ENCODE measurements around the gene TMA7B. TPM values are rescaled to one million over a fixed set of nuclear protein-coding genes. Genes with fewer than 3 reads are reported as not detected.

The TMA7B gene
- total and polyA plus RNA-seq, 9 donors: 0.04 to 0.12 (median 0.10) TPM; not detected in 6

GRCh38 chr22:39920134-39920743 lies 40.0 kb upstream of the TMA7B start:
- H3K36me3 ChIP-seq (ENCODE audit: control insufficient read depth, insufficient read depth, low read length): no peaks in the 10 kb centered on the region
- H3K27ac ChIP-seq (ENCODE audit: low read length): no peak overlapping the region
- DNase-seq: no peak
- H3K27me3 ChIP-seq (ENCODE audit: control insufficient read depth, insufficient read depth, low read length): peaks cover 9% of the 10 kb centered on the region
- WGBS (ENCODE audit: insufficient coverage): 75% methylated on average over 6 of the region's 8 CpGs
- H3K9me3 ChIP-seq (replicated peaks; ENCODE audit: control insufficient read depth, low read depth, low read length): no peaks in the 10 kb centered on the region
- H3K4me3 ChIP-seq (ENCODE audit: low read length): no peak overlapping the region
- no peaks in the 10 kb centered on the region for H3K4me1 ChIP-seq (ENCODE audit: control insufficient read depth, insufficient read depth, low read length)

- Histone ChIP-seq H3K4me1 (ENCODE audit: control insufficient read depth, insufficient read depth, low read length) (no peaks in the 10 kb centered on the region), H3K36me3 (ENCODE audit: control insufficient read depth, insufficient read depth, low read length) (no peaks in the 10 kb centered on the region), H3K4me3 (ENCODE audit: low read length) (no peak overlapping the region), H3K27me3 (ENCODE audit: control insufficient read depth, insufficient read depth, low read length) (peaks cover 9% of the 10 kb centered on the region), H3K9me3 (replicated peaks; ENCODE audit: control insufficient read depth, low read depth, low read length) (no peaks in the 10 kb centered on the region), H3K27ac (ENCODE audit: low read length) (no peak overlapping the region)
- 19% methylated on average over 3 of the region's 5 CpGs for WGBS (ENCODE audit: insufficient coverage)
- DNase-seq: peak; percentile 50
Measured at GRCh38 chr22:39923696-39924095, 36.5 kb upstream of the TMA7B start.

GRCh38 chr22:39924286-39924685 lies 35.9 kb upstream of the TMA7B start:
- WGBS (ENCODE audit: insufficient coverage): 82% methylated on average over 7 of the region's 18 CpGs
- H3K4me3 ChIP-seq (ENCODE audit: low read length): no peak overlapping the region
- H3K4me1 ChIP-seq (ENCODE audit: control insufficient read depth, insufficient read depth, low read length): no peaks in the 10 kb centered on the region
- H3K36me3 ChIP-seq (ENCODE audit: control insufficient read depth, insufficient read depth, low read length): no peaks in the 10 kb centered on the region
- no peaks in the 10 kb centered on the region for H3K9me3 ChIP-seq (replicated peaks; ENCODE audit: control insufficient read depth, low read depth, low read length)
- H3K27me3 ChIP-seq (ENCODE audit: control insufficient read depth, insufficient read depth, low read length): peaks cover 9% of the 10 kb centered on the region
- DNase-seq: no peak
- H3K27ac ChIP-seq (ENCODE audit: low read length): no peak overlapping the region

GRCh38 chr22:39925273-39925672 lies 34.9 kb upstream of the TMA7B start:
- Histone ChIP-seq H3K4me3 (ENCODE audit: low read length) (no peak overlapping the region), H3K4me1 (ENCODE audit: control insufficient read depth, insufficient read depth, low read length) (no peaks in the 10 kb centered on the region), H3K36me3 (ENCODE audit: control insufficient read depth, insufficient read depth, low read length) (no peaks in the 10 kb centered on the region), H3K27ac (ENCODE audit: low read length) (no peak overlapping the region), H3K9me3 (replicated peaks; ENCODE audit: control insufficient read depth, low read depth, low read length) (no peaks in the 10 kb centered on the region), H3K27me3 (ENCODE audit: control insufficient read depth, insufficient read depth, low read length) (peaks cover 8% of the 10 kb centered on the region)
- DNase-seq: no peak
- WGBS (ENCODE audit: insufficient coverage): no CpG with 5 or more reads among the region's 2 CpGs

GRCh38 chr22:39925909-39926679 lies 34.1 kb upstream of the TMA7B start:
- no peak for DNase-seq
- H3K4me3 ChIP-seq (ENCODE audit: low read length): no peak overlapping the region
- no peaks in the 10 kb centered on the region for H3K4me1 ChIP-seq (ENCODE audit: control insufficient read depth, insufficient read depth, low read length)
- no peaks in the 10 kb centered on the region for H3K9me3 ChIP-seq (replicated peaks; ENCODE audit: control insufficient read depth, low read depth, low read length)
- peaks cover 9% of the 10 kb centered on the region for H3K27me3 ChIP-seq (ENCODE audit: control insufficient read depth, insufficient read depth, low read length)
- no peak overlapping the region for H3K27ac ChIP-seq (ENCODE audit: low read length)
- 10% methylated on average over 3 of the region's 8 CpGs for WGBS (ENCODE audit: insufficient coverage)
- no peaks in the 10 kb centered on the region for H3K36me3 ChIP-seq (ENCODE audit: control insufficient read depth, insufficient read depth, low read length)

- Histone ChIP-seq H3K36me3 (ENCODE audit: control insufficient read depth, insufficient read depth, low read length) (no peaks in the 10 kb centered on the region), H3K4me1 (ENCODE audit: control insufficient read depth, insufficient read depth, low read length) (no peaks in the 10 kb centered on the region), H3K9me3 (replicated peaks; ENCODE audit: control insufficient read depth, low read depth, low read length) (no peaks in the 10 kb centered on the region), H3K27ac (ENCODE audit: low read length) (no peak overlapping the region), H3K4me3 (ENCODE audit: low read length) (no peak overlapping the region), H3K27me3 (ENCODE audit: control insufficient read depth, insufficient read depth, low read length) (peaks cover 9% of the 10 kb centered on the region)
- no peak for DNase-seq
- 70% methylated on average over 3 of the region's 5 CpGs for WGBS (ENCODE audit: insufficient coverage)
Measured at GRCh38 chr22:39926753-39927152, 33.4 kb upstream of the TMA7B start.

GRCh38 chr22:39927544-39927943 lies 32.7 kb upstream of the TMA7B start:
- no peaks in the 10 kb centered on the region for H3K4me1 ChIP-seq (ENCODE audit: control insufficient read depth, insufficient read depth, low read length)
- peaks cover 9% of the 10 kb centered on the region for H3K27me3 ChIP-seq (ENCODE audit: control insufficient read depth, insufficient read depth, low read length)
- H3K36me3 ChIP-seq (ENCODE audit: control insufficient read depth, insufficient read depth, low read length): no peaks in the 10 kb centered on the region
- DNase-seq: no peak
- H3K4me3 ChIP-seq (ENCODE audit: low read length): no peak overlapping the region
- H3K27ac ChIP-seq (ENCODE audit: low read length): no peak overlapping the region
- WGBS (ENCODE audit: insufficient coverage): 60% methylated on average over 7 of the region's 7 CpGs
- H3K9me3 ChIP-seq (replicated peaks; ENCODE audit: control insufficient read depth, low read depth, low read length): no peaks in the 10 kb centered on the region

GRCh38 chr22:39928536-39929520 lies 31.4 kb upstream of the TMA7B start:
- no peaks in the 10 kb centered on the region for H3K9me3 ChIP-seq (replicated peaks; ENCODE audit: control insufficient read depth, low read depth, low read length)
- no CpG with 5 or more reads among the region's 4 CpGs for WGBS (ENCODE audit: insufficient coverage)
- no peak for DNase-seq
- no peaks in the 10 kb centered on the region for H3K36me3 ChIP-seq (ENCODE audit: control insufficient read depth, insufficient read depth, low read length)
- H3K4me3 ChIP-seq (ENCODE audit: low read length): no peak overlapping the region
- no peak overlapping the region for H3K27ac ChIP-seq (ENCODE audit: low read length)
- no peaks in the 10 kb centered on the region for H3K4me1 ChIP-seq (ENCODE audit: control insufficient read depth, insufficient read depth, low read length)
- H3K27me3 ChIP-seq (ENCODE audit: control insufficient read depth, insufficient read depth, low read length): peaks cover 13% of the 10 kb centered on the region

GRCh38 chr22:39931251-39931650 lies 28.9 kb upstream of the TMA7B start:
- Histone ChIP-seq H3K4me1 (ENCODE audit: control insufficient read depth, insufficient read depth, low read length) (no peaks in the 10 kb centered on the region), H3K27ac (ENCODE audit: low read length) (no peak overlapping the region), H3K9me3 (replicated peaks; ENCODE audit: control insufficient read depth, low read depth, low read length) (no peaks in the 10 kb centered on the region), H3K27me3 (ENCODE audit: control insufficient read depth, insufficient read depth, low read length) (peaks cover 17% of the 10 kb centered on the region), H3K4me3 (ENCODE audit: low read length) (no peak overlapping the region), H3K36me3 (ENCODE audit: control insufficient read depth, insufficient read depth, low read length) (no peaks in the 10 kb centered on the region)
- 78% methylated on average over 2 of the region's 2 CpGs for WGBS (ENCODE audit: insufficient coverage)
- no peak for DNase-seq

- Histone ChIP-seq H3K36me3 (ENCODE audit: control insufficient read depth, insufficient read depth, low read length) (no peaks in the 10 kb centered on the region), H3K4me3 (ENCODE audit: low read length) (no peak overlapping the region), H3K27me3 (ENCODE audit: control insufficient read depth, insufficient read depth, low read length) (peaks cover 20% of the 10 kb centered on the region), H3K4me1 (ENCODE audit: control insufficient read depth, insufficient read depth, low read length) (no peaks in the 10 kb centered on the region), H3K9me3 (replicated peaks; ENCODE audit: control insufficient read depth, low read depth, low read length) (no peaks in the 10 kb centered on the region), H3K27ac (ENCODE audit: low read length) (no peak overlapping the region)
- DNase-seq: no peak
- WGBS (ENCODE audit: insufficient coverage): no CpG with 5 or more reads among the region's 2 CpGs
Measured at GRCh38 chr22:39932166-39932565, 28.0 kb upstream of the TMA7B start.

Measured in muscle of leg (tissue), 11 donors.